D341Med (cell line): ENCODE results near the gene OSTN.
A peak's percentile ranks its signal among the peaks of the same experiment; 100 is the strongest.
"Not testable (repeated sequence)": the region's sequence is repeated elsewhere in the genome, so short reads cannot be mapped to it uniquely, and the experiment has no call there.

ENCODE experiments used
- DNase-seq: peaks from one replicate; pipeline ENCODE4 v3.0.0; 2012; ENCODE audit warnings: low spot score

OSTN gene

DNA sequence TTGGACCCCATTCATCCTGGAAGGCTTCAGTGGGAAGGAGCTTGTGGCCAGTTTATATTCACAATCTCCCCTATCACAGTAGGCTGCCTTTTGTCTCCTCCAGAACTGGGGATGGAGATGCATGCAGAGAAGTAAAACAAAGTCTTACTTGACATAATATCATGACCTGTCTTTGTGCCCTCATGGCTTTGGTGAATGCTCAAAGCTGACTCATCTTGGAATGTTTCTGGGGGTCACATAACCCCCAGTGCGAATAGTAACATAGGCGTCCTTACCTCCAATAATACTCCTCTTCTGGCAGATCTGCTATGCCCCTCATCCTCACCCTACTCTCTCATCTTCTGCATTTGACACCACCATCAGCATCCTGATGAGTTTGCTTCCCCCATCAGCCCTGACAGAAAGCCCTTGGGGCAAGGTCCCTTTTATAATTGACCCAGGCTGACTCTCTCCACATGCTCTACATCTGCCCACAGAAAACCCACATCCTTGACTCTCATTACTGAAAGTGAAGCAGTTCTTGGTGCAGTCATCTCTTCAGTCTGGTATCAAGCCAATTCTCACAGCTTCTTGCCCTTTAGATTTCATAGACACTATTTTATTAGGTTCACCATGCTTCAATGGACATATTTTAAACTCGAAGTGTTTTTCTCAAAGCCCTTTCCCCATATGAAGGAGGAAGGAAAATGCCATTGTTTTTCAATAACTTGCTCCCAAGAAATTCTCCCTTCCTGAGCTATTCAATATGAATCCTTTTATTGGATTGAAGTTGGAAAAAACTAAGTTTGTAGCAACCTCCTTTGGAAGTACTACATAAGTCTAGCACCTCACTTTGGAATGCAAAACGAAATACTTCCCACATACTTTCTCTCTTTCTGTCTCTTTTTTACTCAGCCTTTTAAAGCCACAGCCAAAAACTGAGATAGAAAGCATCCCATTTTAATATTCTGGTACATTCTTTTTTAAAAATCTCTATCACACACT is 36.6 kb downstream of the OSTN start:
- DNase-seq = no peak

DNA sequence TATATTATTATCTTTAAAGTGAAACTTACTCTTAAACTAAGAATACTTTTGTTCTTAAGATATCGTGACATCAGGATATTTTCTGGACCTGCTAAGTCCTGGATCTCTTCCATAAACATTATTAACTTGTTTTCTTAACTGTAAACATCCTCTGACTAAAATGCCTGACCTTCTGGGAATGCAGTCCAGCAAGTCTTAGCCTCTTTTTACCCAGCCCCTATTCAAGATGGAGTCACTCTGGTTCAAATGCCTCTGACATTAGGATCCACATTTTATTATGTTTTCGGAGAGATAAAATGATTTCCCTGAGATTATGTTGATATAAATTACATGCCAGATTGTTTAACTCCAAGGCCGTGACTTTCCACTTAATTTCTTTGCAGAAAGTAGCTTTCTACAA is 37.6 kb downstream of the OSTN start:
- DNase-seq = no peak

DNA sequence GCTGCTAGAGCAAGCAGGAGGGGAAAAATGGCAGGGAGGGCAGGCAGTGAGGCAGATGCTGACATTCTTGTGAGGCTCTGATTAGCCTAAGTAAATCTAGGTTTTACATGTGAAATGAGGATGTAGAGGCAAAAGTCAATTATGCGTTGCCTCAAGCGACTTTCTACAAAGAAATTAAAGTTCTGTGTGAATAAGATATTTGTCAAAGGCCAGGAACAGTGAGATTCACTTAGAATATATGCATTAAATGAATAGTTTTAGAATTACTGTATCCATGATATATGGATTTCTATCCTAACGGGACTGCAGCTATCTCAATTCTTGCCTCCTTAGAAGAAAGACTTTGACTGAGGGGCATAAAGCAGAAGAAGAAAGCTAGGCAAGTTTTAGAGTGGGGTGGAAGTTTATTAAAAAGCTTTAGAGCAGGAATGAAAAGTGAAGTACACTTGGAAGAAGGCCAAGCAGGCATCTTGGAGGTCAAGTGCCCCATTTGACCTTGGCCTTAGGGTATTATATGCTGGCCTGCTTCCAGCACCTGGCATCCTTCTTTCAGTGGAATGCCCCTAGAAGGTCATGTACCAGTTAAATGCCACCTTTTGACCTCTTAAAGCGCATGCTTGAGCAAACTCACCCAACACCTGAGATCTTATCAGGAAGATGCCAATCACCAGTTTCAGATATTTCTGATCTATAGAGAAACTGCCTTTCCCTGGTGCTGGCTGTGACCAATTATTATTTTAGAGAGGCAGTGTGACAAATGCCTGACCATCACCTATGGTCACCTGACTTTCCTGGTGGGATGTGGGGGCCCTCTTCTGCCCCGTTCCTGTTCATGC is 38.2 kb downstream of the OSTN start:
- DNase-seq = no peak

DNA sequence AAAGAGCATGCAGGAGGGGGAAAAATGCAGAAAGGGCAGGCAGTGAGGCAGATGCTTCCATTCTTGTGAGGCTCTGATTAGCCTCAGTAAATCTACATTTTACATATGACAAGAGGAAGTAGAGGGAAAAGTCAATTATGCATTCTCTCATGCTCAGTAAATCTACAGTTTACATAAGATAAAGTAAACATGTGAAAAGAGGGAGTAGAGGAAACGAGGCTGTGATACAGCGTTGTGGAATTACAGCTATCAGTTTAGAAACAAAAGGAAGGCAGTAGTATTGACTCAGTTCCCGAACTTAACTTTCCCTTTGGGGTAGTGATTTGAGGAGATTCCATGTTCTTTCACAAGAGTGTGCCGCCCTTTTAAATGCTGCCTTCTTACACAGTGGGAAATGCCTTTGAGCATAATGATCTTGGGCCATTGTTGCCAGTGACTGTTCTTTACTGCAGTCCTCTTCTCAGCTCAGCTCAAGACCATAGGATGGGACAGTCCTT is 39.3 kb downstream of the OSTN start:
- DNase-seq = no peak

DNA sequence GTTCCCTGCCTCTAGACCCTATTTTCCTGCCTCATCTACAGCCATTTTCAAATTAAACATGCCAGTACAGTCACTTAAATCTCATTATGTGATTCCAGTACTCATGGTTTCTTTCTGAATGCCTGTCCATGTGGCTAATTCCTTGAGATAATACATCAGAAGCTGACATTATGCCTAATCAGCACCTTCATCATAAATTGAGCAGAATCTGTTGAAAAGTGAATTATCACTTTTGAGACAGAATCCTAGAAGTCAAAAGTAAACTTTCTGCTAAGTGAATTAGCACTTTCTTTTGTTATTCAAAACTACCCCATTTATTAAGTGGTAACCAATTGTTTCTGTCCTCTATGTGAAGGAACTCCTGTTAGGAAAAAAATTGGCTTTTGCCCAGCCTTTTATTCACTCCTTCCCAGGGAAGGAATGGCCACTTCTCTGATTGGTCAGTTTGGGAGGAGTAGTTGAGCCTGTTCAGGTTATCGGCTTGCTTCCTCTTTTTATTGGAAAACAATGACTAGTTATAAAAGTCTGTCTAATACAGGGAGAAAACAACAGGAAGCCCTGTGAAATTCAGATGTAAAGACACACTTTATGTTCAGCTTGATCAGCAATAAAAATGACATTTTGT is 40.5 kb downstream of the OSTN start:
- DNase-seq = no peak

DNA sequence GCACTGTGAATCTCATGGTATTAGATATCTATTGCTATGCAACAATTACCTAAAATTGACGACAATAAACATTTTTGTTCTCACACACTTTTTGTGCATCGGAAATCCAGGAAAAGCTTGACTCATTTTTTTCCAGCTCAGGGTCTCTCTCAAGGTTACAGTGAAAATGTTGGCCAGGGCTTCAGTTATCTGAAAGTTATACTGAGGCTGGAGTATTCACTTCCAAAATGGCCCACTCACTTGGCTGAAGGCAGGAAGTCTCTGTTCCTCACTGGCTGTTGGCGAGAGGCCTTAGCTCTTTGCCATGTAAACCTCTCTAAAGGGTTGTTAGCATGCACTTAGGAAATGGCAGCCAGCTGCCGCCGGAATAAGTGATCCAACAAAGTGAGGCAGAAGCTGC is 41.4 kb downstream of the OSTN start:
- DNase-seq = no peak

DNA sequence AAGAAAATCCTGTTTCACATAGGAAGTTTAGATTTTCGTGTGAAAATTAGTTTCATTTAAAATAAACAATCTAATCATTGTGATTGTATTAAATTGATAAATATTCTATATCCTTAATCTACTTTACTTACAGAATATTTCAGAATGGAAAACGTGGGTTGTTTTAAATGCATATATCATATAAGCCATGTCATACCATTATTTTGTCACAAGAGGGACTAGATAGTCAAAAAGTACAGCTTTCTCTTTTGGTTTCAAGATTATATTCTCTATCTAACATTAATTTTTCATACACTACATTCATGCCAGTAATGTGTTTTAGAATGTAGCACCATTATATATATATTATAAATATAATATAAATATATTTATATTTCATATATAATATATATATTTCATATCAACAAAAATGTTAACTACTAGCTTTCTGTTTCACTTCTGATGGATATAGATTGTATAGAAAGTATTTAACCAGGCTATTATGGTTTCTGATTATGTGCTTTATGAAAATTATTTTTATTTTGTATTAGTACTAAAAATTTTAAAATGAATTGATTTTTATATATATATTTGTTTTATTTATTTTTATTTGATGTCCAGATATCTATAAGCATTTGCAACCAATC is 45.3 kb downstream of the OSTN start:
- DNase-seq = no peak

DNA sequence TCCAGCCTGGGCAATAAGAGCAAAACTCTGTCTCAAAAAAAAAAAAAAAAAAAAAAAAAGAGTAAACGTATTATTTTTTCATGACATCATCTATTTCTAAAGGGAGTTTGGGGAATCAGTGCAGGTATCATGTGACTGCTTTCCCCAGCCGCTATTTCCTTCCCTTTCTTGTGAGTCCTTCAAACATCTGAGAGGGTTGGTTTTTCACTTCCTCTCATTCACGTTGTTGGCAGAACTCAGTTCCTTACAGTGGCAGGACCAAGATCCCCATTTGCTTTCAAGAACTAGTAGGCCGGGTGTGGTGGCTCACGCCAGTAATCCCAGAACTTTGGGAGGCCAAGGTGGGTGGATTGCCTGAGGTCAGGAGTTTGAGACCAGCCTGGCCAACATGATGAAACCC is 47.0 kb downstream of the OSTN start:
- DNase-seq = not testable (repeated sequence)

DNA sequence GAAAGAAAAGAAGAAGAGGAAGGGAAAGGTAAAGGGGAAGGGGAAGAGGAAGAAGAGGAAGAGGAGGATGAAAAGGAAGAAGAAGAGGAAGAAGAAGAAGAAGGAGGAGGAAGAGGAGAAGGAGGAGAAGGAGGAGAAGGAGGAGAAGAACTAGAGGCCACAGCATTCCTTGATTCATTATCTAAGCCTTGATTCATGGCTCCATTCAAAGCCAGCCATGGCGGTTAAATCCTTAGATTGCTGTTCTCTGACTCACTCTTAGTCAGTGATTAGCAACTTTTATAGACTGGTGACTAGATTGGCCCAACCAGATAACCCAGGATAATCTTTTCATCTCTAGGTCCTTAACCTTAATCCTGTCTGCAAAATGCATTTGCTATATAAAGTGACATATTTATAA is 47.6 kb downstream of the OSTN start:
- DNase-seq = no peak

DNA sequence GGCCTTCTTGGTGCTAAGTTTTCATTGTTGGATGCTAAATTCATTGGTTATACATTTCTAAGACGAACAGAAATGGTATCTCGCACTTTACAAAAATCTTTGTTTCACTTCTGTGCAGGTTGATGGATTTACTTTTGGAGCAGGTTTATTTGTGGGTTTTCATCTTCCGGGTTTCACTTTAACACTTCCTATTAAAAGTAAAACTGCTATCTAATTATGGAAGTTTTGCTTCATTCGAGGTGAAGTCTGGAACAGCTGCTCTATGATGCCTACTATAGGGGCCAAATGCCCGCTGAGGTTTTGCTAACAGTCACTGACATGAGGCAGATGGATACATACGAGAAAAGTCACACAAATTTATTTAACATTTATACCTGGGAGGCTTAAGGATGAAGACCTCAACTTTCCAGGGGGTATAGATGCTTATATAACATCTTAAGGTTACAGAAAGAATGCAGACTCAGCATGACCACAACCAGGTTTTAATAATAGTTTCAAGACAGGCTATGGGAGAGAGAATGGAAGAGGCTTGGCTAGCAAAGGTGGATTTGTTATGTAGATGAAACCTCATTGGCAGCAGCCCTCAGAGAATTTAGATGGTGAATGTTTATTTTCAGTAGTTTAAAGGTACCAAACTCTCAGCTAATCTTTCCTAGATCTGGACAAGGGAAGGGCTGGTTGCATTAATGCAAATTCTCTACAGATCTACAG is 54.2 kb downstream of the OSTN start:
- no peak for DNase-seq

DNA sequence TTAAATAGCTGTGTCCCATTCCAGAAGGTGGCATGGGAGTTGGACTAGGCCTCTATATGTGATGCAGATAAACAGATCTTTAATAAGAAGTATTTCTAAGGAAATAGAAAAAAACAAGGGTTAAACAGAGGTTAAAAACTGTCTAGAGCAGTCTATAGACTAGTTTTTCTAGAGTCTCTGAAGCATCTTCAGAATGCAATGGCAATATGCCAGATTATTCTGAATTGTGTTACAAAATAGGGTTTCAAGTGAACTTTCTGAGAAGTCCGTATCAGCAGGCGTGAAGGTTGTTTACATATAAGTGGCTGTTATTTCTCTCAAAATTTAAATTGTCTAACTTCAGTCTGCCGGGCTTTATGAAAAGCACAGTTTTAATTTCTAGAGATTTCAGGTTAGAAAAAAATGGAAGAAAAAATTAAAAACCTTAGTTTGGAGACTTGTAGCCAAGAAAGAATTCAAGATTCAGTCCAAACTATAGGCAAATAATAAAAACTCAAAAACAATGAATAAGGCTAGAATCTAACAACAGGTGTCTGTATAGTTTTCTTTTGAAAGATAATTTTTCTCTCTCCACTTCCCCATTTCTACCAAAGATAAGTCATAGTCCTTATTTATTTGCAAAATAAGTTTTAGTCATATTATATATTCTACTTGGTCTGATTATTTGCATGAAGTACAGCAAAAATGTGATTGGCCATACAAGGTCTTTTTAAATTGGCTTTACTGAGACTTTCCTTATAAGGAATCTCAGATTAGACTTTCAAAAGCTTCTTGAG is 55.2 kb downstream of the OSTN start:
- no peak for DNase-seq

DNA sequence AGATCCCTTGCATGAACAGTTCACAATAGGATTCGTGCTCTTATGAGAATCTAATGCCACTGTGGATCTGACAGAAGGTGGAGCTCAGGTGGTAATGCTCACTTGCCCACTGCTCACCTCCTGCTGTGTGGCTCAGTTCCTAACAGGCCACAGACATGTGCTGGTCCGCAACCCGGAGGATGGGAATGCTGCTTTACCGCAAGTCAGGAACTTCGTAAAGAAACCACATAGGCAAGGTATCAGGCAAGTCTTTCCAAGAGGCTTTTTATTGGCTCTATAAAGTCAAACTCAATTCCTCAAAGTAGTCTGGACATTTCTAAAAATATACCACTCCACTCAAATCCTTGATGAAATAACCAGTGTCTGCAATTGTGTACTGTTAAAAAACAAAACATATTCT is 56.1 kb downstream of the OSTN start:
- DNase-seq = no peak

DNA sequence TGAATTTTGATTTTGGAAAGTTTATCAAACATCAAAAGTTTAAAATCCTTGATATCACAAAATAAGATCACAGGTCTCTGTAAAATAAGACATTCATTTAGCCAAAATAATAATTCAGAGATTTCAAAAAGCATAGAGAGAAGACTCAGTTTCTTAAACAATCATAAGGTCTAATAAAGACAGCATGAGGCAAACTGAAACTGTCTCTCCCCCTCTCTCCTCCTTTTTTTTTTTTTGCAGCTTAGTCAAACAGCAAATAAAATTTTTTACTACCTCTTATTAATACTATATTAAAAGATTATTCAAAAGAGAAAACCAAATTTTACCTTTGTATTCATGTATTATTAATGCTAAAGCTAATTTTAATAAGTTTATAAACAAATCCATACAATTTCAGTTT is 57.4 kb downstream of the OSTN start:
- no peak for DNase-seq

DNA sequence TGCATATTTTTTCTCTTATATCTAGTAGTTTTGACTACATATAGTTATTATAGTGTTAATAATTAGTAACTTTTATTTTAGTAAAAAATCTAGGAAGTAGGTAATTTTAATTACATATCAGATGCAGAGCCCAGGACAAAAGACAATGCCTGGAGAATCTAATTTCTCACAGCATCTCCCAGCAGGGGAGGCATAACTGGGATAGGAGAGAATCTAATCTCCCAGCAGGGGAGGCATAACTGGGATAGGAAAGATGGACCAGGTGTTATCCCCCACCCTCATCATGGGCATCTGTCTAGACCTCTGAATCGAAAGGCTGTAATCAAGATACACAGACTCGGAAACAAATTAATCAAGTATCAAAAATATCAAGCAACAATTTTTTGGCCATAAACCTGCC is 58.2 kb downstream of the OSTN start:
- DNase-seq = peak; percentile 23

DNA sequence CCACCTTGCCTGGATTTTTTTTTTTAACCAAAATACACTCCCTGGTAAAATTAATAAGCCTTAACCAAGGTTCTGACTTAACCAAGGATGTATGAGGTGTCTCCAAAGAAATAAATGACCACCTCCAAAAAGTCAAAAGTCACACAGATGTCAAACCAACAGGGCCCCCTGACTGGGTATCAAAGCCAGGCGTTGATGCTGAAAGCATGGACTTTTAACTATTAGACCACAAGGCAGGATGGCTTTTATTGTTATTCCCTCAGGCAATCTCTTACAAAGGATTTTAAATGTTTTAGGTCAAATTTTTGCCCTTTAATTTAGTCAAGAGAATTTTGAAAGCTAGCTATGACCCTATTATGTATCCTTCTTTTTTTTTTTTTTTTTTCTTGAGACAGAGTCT is 60.4 kb downstream of the OSTN start:
- DNase-seq = no peak

DNA sequence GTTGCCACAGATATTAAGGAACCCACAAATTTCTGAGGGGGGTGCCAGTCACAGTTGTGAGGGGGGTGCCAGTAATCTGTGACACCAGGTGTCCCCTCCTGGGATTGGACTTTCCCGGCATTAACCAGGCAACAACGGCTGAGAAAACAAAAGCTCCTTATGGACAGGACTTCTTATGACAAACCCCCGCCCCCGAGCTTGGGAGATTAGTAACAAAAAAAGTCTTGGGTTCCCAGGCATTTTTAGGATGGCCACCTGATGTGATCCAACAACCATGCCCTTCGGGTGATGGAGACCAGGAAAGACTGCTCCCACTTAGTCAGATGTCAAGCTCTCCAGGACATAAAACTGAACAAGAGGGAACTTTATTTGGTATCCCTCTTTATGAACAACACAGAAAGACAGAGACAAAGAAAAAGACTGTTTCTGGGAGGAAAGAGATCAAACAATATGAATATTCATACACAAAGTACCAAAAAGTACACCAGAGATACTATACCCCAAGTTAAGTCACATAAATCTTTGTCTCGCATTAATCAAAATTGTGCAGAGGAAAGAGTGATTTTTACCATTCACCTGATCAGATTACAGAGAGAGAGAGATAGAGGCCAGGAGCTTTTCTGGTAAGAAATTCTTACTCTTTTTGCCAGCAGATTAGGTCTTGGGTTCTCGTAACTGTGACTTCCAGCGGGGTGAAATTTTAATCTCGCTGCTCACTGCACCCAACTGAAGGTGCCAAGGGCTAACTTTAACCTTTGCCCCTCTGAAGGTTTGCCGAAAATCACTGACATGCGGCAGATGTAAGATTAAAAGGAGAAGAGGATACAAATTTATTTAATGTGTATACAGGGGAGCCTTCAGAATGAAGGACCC is 61.6 kb downstream of the OSTN start:
- DNase-seq = peak; percentile 44

DNA sequence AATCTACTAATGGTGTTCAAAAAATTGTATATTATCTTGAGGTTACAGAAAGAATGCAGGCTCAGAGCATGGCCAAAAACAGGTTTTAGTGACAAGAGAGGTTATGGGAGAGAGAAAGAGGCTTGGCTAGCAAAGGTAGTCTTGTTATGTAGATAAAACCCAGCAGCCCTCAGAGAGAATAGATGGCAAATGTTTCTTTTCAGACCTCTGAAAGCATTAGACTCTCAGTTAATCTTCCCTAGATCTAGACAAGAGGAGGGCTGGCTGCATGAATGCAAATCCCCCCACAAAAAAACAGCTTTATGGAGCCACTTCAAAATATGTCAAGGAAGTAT is 62.2 kb downstream of the OSTN start:
- no peak for DNase-seq

DNA sequence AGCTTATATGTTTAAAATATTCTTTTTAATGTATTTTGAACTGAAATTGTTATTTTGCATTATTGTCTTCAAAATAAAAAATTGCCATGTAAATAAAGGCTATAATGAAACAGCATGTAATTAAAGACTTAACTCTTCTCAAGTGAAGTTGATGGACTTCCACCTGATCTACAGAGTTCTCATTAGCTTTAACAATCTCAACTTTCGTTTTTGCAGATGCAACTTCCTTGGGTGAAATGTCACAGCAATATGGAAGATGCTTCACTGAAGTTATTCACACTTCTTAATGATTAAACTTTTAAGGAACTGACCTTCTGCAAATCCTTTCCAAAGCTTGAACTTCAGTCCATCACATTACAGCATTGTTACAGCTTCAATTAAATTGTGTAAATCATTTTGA is 63.6 kb downstream of the OSTN start:
- no peak for DNase-seq

DNA sequence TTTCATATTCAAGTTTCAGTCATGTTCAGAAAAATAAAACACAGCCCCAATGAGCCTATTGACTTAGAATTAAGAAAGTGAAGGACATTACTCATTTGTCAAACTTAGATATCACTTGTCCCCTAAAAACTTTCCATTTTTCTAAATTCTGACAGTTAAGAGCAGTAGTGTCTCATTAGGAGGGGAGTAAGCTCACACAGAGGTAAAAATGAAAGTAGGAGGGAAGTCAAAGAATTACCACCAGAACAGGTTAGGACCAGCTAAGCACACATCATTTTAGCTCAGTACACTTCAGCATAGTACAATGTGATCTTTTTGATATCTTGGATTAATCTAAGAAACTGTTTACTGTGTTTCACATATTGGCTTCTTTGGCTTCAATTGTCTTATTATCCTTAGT is 64.3 kb downstream of the OSTN start:
- no peak for DNase-seq

DNA sequence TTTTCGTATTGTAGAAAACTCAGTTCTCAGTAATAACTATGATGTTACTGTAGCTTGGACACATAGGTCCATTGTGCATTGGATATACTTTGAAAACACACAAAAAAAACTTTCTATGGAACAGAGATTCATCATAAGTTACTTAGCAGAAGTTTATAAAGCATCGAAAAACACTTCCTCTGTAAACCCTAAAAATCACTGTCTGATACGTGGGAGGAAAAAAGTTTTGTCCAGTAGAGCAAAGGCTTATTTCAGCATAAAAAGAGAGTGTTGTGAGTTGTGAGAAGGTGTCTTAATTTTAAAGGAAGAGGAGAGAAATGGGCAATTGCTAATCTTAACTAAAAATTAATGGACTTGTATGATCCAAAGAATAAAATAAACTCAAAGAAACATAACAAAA is 64.8 kb downstream of the OSTN start:
- DNase-seq = no peak
